ENCODE data around the gene TRIM2. TPM values are rescaled to one million over a fixed set of nuclear protein-coding genes. Genes with fewer than 3 reads are reported as not detected.

Gene TRIM2
- total RNA-seq, 1 donor from 2014 or later = 146 TPM

DNA sequence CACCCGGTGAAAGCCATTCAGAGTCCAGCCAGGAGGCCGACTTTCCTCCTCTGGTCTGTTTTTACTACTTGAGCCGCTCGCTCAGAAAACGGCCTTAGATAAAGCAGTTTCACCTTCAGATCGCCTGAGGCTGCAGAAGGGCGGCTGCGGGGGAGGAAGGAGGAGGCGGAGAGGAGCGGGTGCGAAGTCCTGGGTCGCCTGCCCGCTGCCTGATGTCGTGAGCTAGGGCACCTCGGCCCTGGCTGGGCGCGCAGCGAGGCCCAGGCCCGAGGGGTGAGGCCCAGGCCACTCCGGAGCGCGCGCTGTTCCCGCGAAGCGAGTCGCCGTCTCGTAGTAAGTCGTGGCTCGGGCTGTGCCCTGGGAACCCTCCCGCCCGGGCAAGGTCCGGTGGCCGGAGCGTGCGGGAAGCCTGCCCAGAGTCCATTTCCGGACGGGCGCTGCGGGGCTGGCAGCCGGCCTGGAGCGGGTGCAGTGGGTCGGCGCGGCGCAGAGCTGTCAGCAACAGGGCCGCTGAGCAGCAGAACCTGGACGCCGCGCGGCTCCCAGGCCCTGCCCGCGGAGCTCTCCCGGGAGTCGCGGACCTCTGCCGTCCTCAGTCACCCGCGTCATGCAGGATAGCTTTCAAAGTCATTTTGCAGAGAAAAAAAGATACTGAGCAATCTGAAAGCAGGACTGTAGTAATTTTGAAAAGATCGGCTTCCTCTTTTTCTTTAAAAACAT, 18.6 kb downstream of the TRIM2 start:
- DNase-seq (ENCODE audit: low spot score) = peak; percentile 47

DNA sequence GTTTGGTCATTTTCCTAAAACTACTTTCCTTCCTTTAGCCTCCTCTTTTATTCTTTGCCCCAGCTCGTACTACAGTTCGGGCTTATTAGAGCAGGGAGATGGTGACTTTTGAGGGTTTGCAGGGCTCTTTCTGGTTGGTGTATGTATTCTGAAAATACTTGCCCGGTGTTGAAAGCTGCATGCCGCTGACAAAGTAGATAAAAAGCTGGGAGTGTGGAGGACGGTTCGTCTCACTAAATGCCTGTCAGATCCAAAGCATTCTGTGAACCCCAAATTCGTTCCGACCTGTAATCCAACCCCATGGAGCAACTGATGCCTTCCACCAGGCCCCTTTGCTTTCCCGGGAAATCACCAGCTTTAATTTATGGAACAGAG, 19.2 kb downstream of the TRIM2 start:
- no peak for DNase-seq (ENCODE audit: low spot score)

- DNase-seq (ENCODE audit: low spot score) = peak; percentile 43
Observed at GRCh38 chr4:153223930-153224329, 19.7 kb downstream of the TRIM2 start.

DNA sequence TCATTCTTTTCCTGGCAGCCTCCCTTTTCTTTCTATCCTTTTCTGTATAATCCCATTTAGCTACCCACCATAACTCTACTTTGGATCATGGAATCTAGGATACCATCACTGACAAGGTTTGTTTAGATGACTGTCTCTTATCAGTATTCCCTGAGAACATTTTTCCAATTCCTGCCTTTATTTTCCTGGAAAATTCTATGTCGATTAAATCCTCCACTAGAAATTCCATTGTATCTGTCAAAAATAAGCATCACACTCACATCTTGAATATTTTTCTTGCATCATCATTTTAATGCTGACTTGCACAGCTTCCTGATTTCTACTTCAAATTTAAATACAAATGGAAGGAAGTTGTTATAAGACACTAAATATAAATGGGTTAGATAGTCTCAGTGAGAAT, 20.2 kb downstream of the TRIM2 start:
- DNase-seq (ENCODE audit: low spot score) = no peak

GRCh38 chr4:153227469-153228075, 23.3 kb downstream of the TRIM2 start:
- DNase-seq (ENCODE audit: low spot score) = no peak

GRCh38 chr4:153228512-153229140, 24.4 kb downstream of the TRIM2 start:
- DNase-seq (ENCODE audit: low spot score) = no peak

DNA sequence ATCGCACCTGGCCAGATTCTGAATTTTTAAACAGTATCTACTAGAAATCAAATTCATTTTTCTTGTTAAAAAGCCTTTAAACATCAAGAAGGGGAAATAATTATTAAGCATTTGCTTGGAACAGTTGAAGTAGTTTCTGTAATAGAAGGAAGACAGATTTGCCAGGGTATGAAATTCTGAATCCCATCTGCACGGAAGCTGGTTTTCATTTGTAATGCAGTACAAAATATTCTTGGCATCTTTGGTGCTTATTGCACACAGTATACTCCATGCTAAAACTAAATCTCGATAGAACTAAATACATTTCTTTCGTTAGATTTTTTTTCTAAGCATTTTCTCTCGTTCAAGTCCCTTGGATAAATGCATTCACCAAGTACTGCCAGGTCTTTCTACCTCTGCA, 25.3 kb downstream of the TRIM2 start:
- DNase-seq (ENCODE audit: low spot score) = no peak

GRCh38 chr4:153232768-153233167, 28.5 kb downstream of the TRIM2 start:
- DNase-seq (ENCODE audit: low spot score) = no peak

GRCh38 chr4:153233761-153234371, 29.6 kb downstream of the TRIM2 start:
- no peak for DNase-seq (ENCODE audit: low spot score)

- no peak for DNase-seq (ENCODE audit: low spot score)
Observed at GRCh38 chr4:153234885-153235284, 30.6 kb downstream of the TRIM2 start.

DNA sequence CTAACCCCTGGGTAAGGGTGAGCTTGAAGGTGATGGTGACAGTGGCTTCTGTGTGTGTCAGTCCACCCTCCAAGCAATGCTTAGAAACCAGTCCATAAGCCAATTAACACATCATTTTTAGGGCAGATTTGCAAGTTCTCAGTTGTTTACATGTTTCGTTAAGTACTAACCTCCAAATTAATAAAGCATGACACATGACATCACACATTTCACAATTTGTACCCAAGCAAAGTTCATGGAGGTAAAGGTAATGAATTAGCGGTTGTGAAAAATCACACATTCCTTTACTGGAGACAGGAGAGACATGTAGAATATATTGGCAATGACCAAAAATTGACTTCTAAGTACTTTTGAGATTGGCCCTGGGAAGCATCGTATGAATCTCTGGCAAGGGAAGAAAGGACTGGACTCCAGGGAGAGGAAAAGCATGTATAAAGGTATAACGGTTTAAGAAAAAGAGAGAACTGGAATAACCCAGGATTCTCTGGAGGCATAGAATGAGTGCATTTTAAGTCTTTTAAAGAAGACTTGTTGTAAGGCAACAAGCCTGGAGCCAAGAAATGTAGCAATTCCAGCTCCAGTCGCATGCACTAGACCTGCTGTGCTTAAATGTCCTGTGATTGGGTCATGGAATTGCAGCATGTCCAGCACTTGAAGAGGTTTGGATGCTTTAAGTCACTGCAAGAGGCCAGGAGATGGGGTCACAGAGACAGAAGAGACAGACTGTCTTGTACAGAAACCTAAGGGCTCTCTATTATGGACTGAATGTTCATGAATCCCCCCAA, 34.1 kb downstream of the TRIM2 start:
- no peak for DNase-seq (ENCODE audit: low spot score)

DNA sequence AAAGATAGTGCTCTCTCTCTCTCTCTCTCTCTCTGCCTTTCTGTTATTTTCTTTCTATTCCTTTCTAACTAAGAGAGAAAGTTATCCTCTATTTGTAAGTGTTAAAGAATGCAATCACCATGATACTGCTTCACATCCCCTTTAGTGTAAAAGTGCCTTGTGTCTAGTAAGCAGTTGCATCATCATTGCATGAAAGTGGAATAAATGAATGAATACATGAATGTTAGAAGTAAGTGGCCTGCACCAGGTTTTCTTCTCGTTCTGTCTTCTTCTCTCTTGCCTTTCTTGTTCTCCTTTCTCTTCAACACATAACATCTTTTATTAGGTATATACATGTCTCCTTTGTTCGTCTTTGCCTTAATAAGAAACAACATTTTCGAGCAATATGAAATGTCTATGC, 35.2 kb downstream of the TRIM2 start:
- DNase-seq (ENCODE audit: low spot score) = no peak

DNA sequence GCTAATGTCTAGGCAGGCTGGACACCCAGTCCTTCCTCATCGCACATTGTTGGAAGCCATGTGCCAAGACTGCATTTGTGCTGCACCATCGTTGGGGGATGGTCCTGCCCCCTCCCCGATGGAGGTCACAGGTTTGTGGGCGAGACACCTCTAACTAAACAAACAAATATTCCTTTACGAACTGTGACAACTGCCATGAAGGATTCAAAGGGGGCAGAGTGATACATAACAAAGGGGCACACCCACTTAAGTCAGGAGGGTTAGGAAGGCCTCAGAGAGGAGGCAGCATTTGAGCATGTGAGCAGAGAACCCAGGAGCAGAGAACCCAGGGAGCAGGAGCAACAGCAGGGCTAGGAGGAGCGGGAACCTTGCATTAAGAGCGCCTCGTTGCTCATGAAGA, 37.1 kb downstream of the TRIM2 start:
- no peak for DNase-seq (ENCODE audit: low spot score)

- no peak for DNase-seq (ENCODE audit: low spot score)
Observed at GRCh38 chr4:153241970-153242838, 38.0 kb downstream of the TRIM2 start.

DNA sequence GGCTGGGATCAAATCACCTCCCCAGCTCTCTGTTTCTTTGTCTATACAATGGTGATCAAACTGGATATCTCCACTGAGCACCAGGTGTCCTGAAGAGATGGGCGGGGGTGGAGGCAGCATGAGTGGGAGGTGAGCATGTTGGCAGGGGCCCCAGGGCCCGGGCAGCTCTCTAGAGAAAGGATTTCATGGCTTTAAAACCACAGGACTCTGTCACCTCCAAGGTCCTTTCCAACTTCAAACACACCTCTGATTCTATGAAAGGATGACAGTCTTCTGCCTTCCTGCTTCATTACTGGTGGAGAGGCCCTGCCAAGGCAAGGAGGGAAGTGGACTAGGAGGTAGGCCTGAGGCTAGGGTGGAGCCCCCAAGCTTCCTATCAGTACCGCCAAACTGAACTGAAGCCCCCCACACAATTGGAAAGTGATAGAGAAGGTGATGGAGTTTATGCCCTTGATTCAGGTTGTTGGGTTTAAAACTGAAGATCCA, 38.6 kb downstream of the TRIM2 start:
- no peak for DNase-seq (ENCODE audit: low spot score)

GRCh38 chr4:153243468-153243867, 39.2 kb downstream of the TRIM2 start:
- no peak for DNase-seq (ENCODE audit: low spot score)

GRCh38 chr4:153244969-153245368, 40.7 kb downstream of the TRIM2 start:
- DNase-seq (ENCODE audit: low spot score) = no peak

- no peak for DNase-seq (ENCODE audit: low spot score)
Observed at GRCh38 chr4:153245775-153246174, 41.5 kb downstream of the TRIM2 start.

DNA sequence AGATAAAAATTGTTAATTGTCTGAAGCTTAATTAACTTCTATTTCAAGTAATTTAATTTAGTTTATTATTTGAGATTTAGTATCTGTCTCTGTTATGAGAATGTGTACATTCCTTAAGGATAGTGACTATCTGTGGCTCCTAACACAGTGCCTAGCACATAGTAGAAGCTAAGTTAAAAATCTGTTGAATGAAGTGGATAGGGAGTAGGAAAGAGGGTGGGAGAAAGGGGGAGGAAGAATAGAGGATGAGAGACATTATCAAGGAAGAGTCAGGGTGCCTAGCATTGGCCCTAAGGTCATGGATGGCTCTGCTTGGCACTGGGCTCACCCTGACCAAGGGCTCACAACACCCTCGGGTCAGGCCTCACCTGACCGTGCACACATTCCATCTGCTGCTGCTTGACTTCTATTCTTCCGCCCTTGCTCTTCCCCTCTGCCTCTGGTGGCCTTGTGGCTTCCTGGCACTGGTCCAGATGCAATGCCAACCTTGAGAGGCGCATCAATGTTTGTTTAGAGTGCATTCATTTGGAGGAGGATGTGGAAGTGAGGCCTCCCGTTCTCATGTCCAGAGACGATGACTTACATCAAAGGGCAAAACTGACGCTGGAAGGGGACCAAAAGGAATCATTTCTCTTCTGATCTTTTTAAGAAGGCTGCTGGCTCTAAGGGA, 42.3 kb downstream of the TRIM2 start:
- DNase-seq (ENCODE audit: low spot score) = no peak

DNA sequence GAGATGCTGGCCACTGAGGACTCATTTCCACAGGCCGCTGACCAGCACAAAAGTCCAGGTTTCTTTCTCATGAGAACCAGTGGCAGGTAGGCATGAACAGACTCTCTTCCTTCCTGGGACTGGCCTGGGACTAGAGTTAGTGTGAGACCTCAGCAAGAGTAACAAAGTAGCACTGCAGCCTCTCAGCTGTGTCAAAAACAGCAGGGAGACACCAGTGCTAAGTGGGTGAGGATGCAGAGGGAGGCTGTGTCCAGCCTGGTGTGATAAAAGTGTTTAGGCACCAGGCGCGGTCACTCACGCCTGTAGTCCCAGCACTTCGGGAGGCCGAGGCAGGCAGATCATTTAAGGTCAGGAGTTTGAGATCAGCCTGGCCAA, 42.9 kb downstream of the TRIM2 start:
- DNase-seq (ENCODE audit: low spot score) = no peak

Data from mucosa of gallbladder (tissue), 1 donor.